Liver (tissue), 3 donors: ENCODE data around the gene CNOT4.

Experiments
- CTCF ChIP-seq: fragments of 150-350 bp; IDR thresholded peaks from 2 replicates; pipeline ENCODE4 v1.5.1; 2017; ENCODE audit warnings: improper control_type of control experiment, low read depth, low read length; ENCODE audit not compliant: missing input control
- FOXA1 ChIP-seq: IDR thresholded peaks from 2 replicates; pipeline ENCODE4 v1.6.1; 2016; ENCODE audit warnings: antibody characterized with exemption
- JUND ChIP-seq, 2 donors: IDR thresholded peaks; 2 replicates each; pipeline ENCODE4 v1.6.1; 2016; ENCODE audit warnings: antibody characterized with exemption in 2 of 2
- MAX ChIP-seq: IDR thresholded peaks from 2 replicates; pipeline ENCODE4 v1.6.1; 2016; ENCODE audit warnings: antibody characterized with exemption
- TAF1 ChIP-seq: conservative IDR thresholded peaks from 2 replicates; pipeline ENCODE4 v1.6.1; 2016; ENCODE audit warnings: antibody characterized with exemption, mild to moderate bottlenecking
- YY1 ChIP-seq: IDR thresholded peaks from 2 replicates; pipeline ENCODE4 v1.6.1; 2016; ENCODE audit warnings: antibody characterized with exemption, mild to moderate bottlenecking
- donor health status: healthy.
- donor health status: healthy.

- TF ChIP-seq CTCF (no peak), JUND (IDR thresholded peaks at IDR 0.05) (no peak), MAX (no peak), TAF1 (no peak), YY1 (no peak), FOXA1 (no peak)
Observed at GRCh38 chr7:135466442-135467206, 43.3 kb downstream of the CNOT4 start.
